ENCODE results near the gene PLCL1.
"Not testable (repeated sequence)": the region's sequence is repeated elsewhere in the genome, so short reads cannot be mapped to it uniquely, and the experiment has no call there.

The PLCL1 gene

GRCh38 chr2:198186257-198186656 is 381.9 kb downstream of the PLCL1 start:
- no peak for DNase-seq (ENCODE audit: low read depth)
- H3K4me3 ChIP-seq (ENCODE audit: low read depth, low read length), result no peak overlapping the region
- TF ChIP-seq, protein P1, sequence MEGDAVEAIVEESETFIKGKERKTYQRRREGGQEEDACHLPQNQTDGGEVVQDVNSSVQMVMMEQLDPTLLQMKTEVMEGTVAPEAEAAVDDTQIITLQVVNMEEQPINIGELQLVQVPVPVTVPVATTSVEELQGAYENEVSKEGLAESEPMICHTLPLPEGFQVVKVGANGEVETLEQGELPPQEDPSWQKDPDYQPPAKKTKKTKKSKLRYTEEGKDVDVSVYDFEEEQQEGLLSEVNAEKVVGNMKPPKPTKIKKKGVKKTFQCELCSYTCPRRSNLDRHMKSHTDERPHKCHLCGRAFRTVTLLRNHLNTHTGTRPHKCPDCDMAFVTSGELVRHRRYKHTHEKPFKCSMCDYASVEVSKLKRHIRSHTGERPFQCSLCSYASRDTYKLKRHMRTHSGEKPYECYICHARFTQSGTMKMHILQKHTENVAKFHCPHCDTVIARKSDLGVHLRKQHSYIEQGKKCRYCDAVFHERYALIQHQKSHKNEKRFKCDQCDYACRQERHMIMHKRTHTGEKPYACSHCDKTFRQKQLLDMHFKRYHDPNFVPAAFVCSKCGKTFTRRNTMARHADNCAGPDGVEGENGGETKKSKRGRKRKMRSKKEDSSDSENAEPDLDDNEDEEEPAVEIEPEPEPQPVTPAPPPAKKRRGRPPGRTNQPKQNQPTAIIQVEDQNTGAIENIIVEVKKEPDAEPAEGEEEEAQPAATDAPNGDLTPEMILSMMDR (IDR thresholded peaks at IDR 0.05; ENCODE audit: low read depth, low read length), result no peak
- TF ChIP-seq MYC (IDR thresholded peaks at IDR 0.05; ENCODE audit: low read depth, low read length) (no peak), POLR2A (IDR thresholded peaks at IDR 0.05; ENCODE audit: extremely low read depth, insufficient read length) (no peak), MAX (IDR thresholded peaks at IDR 0.05; ENCODE audit: low read depth, low read length) (no peak)

DNA sequence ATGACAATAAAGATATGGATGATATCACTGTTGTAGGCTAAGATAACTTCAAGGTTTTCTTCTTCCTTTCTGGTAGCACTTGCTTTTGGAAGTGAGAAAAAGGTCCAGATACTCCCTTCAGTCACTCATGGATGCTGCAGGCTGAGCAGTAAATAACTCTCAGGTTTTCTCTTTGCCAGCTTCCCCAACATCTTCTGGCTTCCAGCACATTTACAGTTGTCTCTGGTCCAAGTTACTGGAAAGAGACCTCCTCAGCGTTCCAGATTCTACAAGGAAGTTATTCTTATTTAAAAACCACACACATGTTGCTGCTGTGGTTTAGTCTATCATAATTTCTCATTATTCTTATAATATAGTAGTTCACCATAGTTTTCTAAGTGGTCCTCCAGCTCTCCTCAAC is 383.4 kb downstream of the PLCL1 start:
- TF ChIP-seq, protein P1 (IDR thresholded peaks at IDR 0.05; ENCODE audit: low read depth, low read length), result no peak
- TF ChIP-seq POLR2A (IDR thresholded peaks at IDR 0.05; ENCODE audit: extremely low read depth, insufficient read length), result no peak
- TF ChIP-seq MAX (IDR thresholded peaks at IDR 0.05; ENCODE audit: low read depth, low read length), result no peak
- no peak for TF ChIP-seq MYC (IDR thresholded peaks at IDR 0.05; ENCODE audit: low read depth, low read length)
- no peak for DNase-seq (ENCODE audit: low read depth)
- no peak overlapping the region for H3K4me3 ChIP-seq (ENCODE audit: low read depth, low read length)

- DNase-seq (ENCODE audit: low read depth), result peak; percentile 93
- TF ChIP-seq MAX (IDR thresholded peaks at IDR 0.05; ENCODE audit: low read depth, low read length) (no peak), MYC (IDR thresholded peaks at IDR 0.05; ENCODE audit: low read depth, low read length) (no peak), POLR2A (IDR thresholded peaks at IDR 0.05; ENCODE audit: extremely low read depth, insufficient read length) (no peak)
- TF ChIP-seq, protein P1 (IDR thresholded peaks at IDR 0.05; ENCODE audit: low read depth, low read length), result no peak
- H3K4me3 ChIP-seq (ENCODE audit: low read depth, low read length), result peak overlapping the region; percentile 39
These were observed 384.6 kb downstream of the PLCL1 start for GRCh38 chr2:198188982-198189381.

DNA sequence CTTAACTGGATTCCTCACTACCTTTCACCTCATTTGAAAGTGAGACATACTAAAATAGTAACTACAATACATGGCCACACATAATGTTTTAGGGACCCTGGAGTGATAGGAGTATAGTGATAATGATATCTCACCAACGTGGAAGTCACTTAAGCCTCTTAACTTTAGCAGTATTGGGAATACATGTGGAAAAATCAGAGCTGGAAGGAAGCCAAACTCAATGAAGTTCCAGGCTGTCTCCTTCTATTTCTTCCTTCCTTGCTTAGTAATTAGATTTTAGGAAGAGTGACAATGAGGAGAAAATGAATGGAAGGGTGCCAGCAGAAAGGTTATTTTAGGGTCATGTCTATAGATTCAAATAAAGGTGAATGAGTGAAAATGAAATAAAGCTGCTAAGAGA is 387.3 kb downstream of the PLCL1 start:
- TF ChIP-seq POLR2A (IDR thresholded peaks at IDR 0.05; ENCODE audit: extremely low read depth, insufficient read length) (no peak), MYC (IDR thresholded peaks at IDR 0.05; ENCODE audit: low read depth, low read length) (no peak), MAX (IDR thresholded peaks at IDR 0.05; ENCODE audit: low read depth, low read length) (no peak)
- TF ChIP-seq, protein P1 (IDR thresholded peaks at IDR 0.05; ENCODE audit: low read depth, low read length), result no peak
- no peak overlapping the region for H3K4me3 ChIP-seq (ENCODE audit: low read depth, low read length)
- no peak for DNase-seq (ENCODE audit: low read depth)

DNA sequence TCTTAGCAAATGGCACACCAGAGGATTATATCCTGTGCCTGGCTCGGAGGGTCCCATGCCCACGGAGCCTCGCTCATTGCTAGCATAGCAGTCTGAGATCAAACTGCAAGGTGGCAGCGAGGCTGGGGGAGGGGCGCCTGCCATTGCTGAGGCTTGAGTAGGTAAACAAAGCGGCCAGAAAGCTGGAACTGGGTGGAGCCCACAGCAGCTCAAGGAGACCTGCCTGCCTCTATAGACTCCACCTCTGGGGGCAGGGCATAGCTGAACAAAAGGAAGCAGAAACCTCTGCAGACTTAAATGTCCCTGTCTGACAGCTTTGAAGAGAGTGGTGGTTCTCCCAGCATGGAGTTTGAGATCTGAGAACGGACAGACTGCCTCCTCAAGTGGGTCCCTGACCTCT is 392.2 kb downstream of the PLCL1 start:
- H3K4me3 ChIP-seq (ENCODE audit: low read depth, low read length); DNase-seq (ENCODE audit: low read depth): not testable (repeated sequence)
